ENCODE results near the gene FAM13A. TPM values are rescaled to one million over a fixed set of nuclear protein-coding genes. Genes with fewer than 3 reads are reported as not detected.

Gene FAM13A
- total RNA-seq, 3 donors from 2014 or later: 55.7 to 170 (median 118) TPM

DNA sequence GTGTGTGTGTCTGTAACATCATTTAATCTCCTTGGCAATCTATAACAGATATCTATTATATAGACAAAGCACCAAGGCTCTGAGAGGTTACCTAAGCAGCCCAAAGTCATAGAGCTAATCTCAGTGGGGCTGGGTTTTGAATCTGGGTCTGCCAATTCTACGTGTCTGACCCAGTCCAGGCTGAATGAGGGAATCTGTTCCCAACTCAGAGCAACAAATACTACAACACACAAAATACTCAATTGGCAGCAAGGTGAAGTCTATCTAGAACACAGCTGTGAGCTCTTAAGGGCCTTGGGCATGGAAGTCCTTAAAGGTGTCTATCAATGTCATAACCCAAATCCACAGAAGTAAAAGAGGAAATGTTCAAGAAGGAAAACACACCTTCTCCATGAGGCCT lies 311.8 kb downstream of the FAM13A start:
- Histone ChIP-seq H3K36me3 (peaks cover 6% of the 10 kb centered on the region), H3K27ac (peak overlapping the region in 1 of 2 donors; percentile 1), H3K9me3 (no peaks in the 10 kb centered on the region), H3K4me1 (no peaks in the 10 kb centered on the region), H3K4me3 (no peak overlapping the region), H3K27me3 (no peaks in the 10 kb centered on the region)
- TF ChIP-seq POLR2A (IDR thresholded peaks at IDR 0.05) (no peak), POLR2AphosphoS5 (IDR thresholded peaks at IDR 0.05) (no peak)
- TF ChIP-seq, protein P1, sequence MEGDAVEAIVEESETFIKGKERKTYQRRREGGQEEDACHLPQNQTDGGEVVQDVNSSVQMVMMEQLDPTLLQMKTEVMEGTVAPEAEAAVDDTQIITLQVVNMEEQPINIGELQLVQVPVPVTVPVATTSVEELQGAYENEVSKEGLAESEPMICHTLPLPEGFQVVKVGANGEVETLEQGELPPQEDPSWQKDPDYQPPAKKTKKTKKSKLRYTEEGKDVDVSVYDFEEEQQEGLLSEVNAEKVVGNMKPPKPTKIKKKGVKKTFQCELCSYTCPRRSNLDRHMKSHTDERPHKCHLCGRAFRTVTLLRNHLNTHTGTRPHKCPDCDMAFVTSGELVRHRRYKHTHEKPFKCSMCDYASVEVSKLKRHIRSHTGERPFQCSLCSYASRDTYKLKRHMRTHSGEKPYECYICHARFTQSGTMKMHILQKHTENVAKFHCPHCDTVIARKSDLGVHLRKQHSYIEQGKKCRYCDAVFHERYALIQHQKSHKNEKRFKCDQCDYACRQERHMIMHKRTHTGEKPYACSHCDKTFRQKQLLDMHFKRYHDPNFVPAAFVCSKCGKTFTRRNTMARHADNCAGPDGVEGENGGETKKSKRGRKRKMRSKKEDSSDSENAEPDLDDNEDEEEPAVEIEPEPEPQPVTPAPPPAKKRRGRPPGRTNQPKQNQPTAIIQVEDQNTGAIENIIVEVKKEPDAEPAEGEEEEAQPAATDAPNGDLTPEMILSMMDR (IDR thresholded peaks at IDR 0.05): no peak
- no peak for DNase-seq (ENCODE audit: low spot score in 2 of 2)
- intact Hi-C loops (cut with DNase I; ENCODE audit: low total_unique reads): no loop called here

DNA sequence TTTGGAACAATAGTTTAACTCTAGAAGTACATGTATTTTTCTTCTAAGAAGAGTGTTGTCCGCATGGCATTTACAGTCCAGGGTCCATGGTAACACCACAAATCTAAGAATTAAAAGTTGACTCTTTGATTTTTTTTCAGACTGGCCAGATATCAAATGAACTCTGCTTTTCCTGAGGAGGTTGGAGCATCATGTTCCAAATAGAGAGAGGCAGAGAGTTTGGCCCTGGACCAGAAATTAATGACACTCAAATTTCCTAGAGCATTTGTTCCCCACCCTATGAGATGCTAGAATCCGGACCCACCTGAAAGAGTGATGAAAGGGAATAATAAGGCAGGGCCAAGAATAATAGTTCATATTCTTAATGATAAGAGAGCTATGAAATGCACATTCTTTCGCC lies 312.4 kb downstream of the FAM13A start:
- H3K4me1 ChIP-seq: no peaks in the 10 kb centered on the region
- H3K9me3 ChIP-seq: no peaks in the 10 kb centered on the region
- no peak overlapping the region for H3K4me3 ChIP-seq
- DNase-seq (ENCODE audit: low spot score in 2 of 2): no peak
- H3K27me3 ChIP-seq: no peaks in the 10 kb centered on the region
- TF ChIP-seq POLR2A (IDR thresholded peaks at IDR 0.05): no peak
- TF ChIP-seq, protein P1 (IDR thresholded peaks at IDR 0.05): no peak
- no peak for TF ChIP-seq POLR2AphosphoS5 (IDR thresholded peaks at IDR 0.05)
- H3K27ac ChIP-seq: peak overlapping the region in 1 of 2 donors; percentile 1
- no peaks in the 10 kb centered on the region for H3K36me3 ChIP-seq
- intact Hi-C loops (cut with DNase I; ENCODE audit: low total_unique reads): no loop called here

DNA sequence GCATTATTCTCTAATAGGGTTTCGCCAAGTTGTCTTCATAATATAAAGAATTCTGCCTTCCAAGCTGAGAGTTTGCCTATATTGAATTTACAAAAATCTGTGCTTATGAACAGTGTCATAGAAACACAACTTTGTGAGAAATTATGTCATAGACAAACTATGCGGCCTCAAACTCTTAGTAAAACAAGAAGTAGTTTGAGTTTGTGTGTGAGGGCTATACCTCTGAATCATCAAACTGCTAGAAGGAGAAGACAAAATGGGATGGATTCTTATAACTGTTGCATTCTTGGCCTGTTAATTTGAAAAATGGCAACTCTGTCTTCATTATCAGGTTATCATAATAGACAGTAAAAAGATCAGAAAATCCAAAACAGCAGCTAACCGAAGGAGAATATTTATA lies 313.3 kb downstream of the FAM13A start:
- no peak for DNase-seq (ENCODE audit: low spot score in 2 of 2)
- TF ChIP-seq, protein P1 (IDR thresholded peaks at IDR 0.05): no peak
- TF ChIP-seq POLR2A (IDR thresholded peaks at IDR 0.05) (no peak), POLR2AphosphoS5 (IDR thresholded peaks at IDR 0.05) (no peak)
- H3K9me3 ChIP-seq: no peaks in the 10 kb centered on the region
- H3K27me3 ChIP-seq: no peaks in the 10 kb centered on the region
- H3K36me3 ChIP-seq: no peaks in the 10 kb centered on the region
- no peak overlapping the region for H3K4me3 ChIP-seq
- peaks cover 0 to 1% of the 10 kb centered on the region in 2 donors for H3K4me1 ChIP-seq
- H3K27ac ChIP-seq: no peak overlapping the region
- intact Hi-C loops (cut with DNase I; ENCODE audit: low total_unique reads): no loop called here

DNA sequence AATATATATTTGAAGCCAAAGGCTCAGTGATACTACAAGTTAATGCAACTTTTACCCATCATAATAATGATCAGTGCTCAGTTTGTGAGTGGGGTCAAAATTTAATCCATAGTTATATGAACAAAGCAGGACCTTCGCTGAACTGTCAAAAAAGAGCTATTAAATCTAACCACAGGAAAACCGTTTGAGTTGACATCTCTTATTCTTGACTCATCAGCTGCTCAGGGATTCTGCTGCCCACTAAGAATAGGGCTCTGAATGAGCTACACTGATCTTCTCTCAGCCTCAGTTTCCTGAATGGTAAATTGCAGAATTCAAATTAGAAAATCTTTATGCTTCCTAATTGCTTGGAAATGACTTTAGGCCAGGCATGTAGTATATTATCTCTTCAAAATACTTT lies 314.4 kb downstream of the FAM13A start:
- Histone ChIP-seq H3K4me3 (no peak overlapping the region), H3K36me3 (no peaks in the 10 kb centered on the region), H3K27me3 (no peaks in the 10 kb centered on the region), H3K9me3 (no peaks in the 10 kb centered on the region), H3K4me1 (peaks cover 0 to 13% of the 10 kb centered on the region in 2 donors), H3K27ac (no peak overlapping the region)
- DNase-seq (ENCODE audit: low spot score in 2 of 2): no peak
- TF ChIP-seq POLR2AphosphoS5 (IDR thresholded peaks at IDR 0.05): no peak
- TF ChIP-seq, protein P1 (IDR thresholded peaks at IDR 0.05): no peak
- intact Hi-C loops (cut with DNase I; ENCODE audit: low total_unique reads): no loop called here

DNA sequence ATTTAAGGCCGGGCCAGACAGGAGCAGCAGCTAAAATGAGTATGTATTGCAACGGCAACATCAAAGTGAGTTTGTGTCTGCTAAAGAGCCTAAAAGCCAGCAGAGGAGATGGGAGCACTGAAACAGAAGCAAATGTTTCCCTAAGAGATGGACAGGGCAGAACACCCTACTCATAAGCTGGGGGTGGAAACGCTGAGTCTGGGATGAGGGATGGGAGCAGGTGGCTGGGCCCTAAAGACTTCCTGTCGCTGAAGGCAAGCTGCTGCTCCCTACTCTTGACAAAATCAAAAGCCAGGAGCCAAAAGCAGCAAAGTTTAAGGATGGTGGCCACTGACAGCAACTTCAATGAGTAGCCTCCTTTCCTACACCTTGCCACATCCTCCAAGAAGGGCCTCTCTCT lies 318.8 kb downstream of the FAM13A start:
- Histone ChIP-seq H3K4me3 (no peak overlapping the region), H3K9me3 (no peaks in the 10 kb centered on the region), H3K27me3 (no peaks in the 10 kb centered on the region), H3K36me3 (no peaks in the 10 kb centered on the region), H3K27ac (peak overlapping the region; percentile 75 to 78), H3K4me1 (peaks cover 0 to 25% of the 10 kb centered on the region in 2 donors)
- DNase-seq (ENCODE audit: low spot score in 2 of 2): no peak
- intact Hi-C loops (cut with DNase I; ENCODE audit: low total_unique reads): no loop called here
- TF ChIP-seq POLR2AphosphoS5 (IDR thresholded peaks at IDR 0.05) (no peak), POLR2A (IDR thresholded peaks at IDR 0.05) (no peak)
- TF ChIP-seq, protein P1 (IDR thresholded peaks at IDR 0.05): no peak

Measured in breast epithelium (tissue), 4 donors.